Fibroblast of the aortic adventitia (primary cell): Measurements from ENCODE around the gene STEAP2. TPM values are rescaled to one million over a fixed set of nuclear protein-coding genes. Genes with fewer than 3 reads are reported as not detected.
A peak's percentile ranks its signal among the peaks of the same experiment; 100 is the strongest.

Experiments
- DNase-seq: peaks from one replicate; pipeline ENCODE4 v3.0.0-alpha.2; 2010; ENCODE audit warnings: low read depth
- H3K4me3 ChIP-seq: 2 replicates; pipeline ENCODE4 v1.5.1; 2011; ENCODE audit warnings: low read depth, mild to moderate bottlenecking, control low read depth, low read length, moderate library complexity
- CTCF ChIP-seq: IDR thresholded peaks from 2 replicates; pipeline ENCODE4 v1.5.1; 2011; ENCODE audit warnings: mild to moderate bottlenecking, low read length, control low read depth, inconsistent platforms; ENCODE audit not compliant: insufficient read depth
- total RNA-seq: library from RNA; depleted of rRNA; stranded (reverse); fragments of >200 nt; gene quantifications from 2 replicates; pipeline ENCODE4 v1.2.3, GENCODE V29; 2012; ENCODE audit warnings: low replicate concordance

Gene STEAP2
- total RNA-seq: 16.0 and 28.4 TPM in 2 replicates

GRCh38 chr7:90211391-90212148, at the start of gene STEAP2:
Gene STEAP2, plus strand, starts transcription at chr7:90211740. Its CDS starts 13,343 bp downstream, at chr7:90225083.
- peak; percentile 91 for DNase-seq
- peak within 1 kb of the TSS; percentile 83 for H3K4me3 ChIP-seq
- peak; percentile 70 for TF ChIP-seq CTCF

GRCh38 chr7:90163534-90163933, 48.0 kb upstream of the STEAP2 start:
- no peak for DNase-seq
- H3K4me3 ChIP-seq: no peak overlapping the region
- no peak for TF ChIP-seq CTCF

GRCh38 chr7:90165724-90166123, 45.8 kb upstream of the STEAP2 start:
- no peak overlapping the region for H3K4me3 ChIP-seq
- DNase-seq: no peak
- no peak for TF ChIP-seq CTCF

GRCh38 chr7:90166153-90166552, 45.4 kb upstream of the STEAP2 start:
- H3K4me3 ChIP-seq: no peak overlapping the region
- no peak for DNase-seq
- TF ChIP-seq CTCF: no peak

GRCh38 chr7:90167361-90167760, 44.2 kb upstream of the STEAP2 start:
- no peak for DNase-seq
- H3K4me3 ChIP-seq: no peak overlapping the region
- no peak for TF ChIP-seq CTCF

GRCh38 chr7:90169891-90170290, 41.6 kb upstream of the STEAP2 start:
- no peak for DNase-seq
- TF ChIP-seq CTCF: no peak
- no peak overlapping the region for H3K4me3 ChIP-seq
